Progenitor cell of endocrine pancreas (in vitro differentiated cells): Measurements from ENCODE around the gene AQP4. TPM values are rescaled to one million over a fixed set of nuclear protein-coding genes. Genes with fewer than 3 reads are reported as not detected.

ENCODE experiments used
- DNase-seq: peaks from one replicate; pipeline ENCODE4 v3.0.0; 2021; ENCODE audit warnings: low spot score; ENCODE audit not compliant: unreplicated experiment
- H3K27ac Mint-ChIP-seq: 2 replicates; pipeline ENCODE4 v1.8.0; 2021; ENCODE audit warnings: mild to moderate bottlenecking, moderate library complexity, mixed read lengths
- H3K27me3 Mint-ChIP-seq: 2 replicates; pipeline ENCODE4 v1.8.0; 2021; ENCODE audit warnings: mixed read lengths
- H3K36me3 Mint-ChIP-seq: 2 replicates; pipeline ENCODE4 v1.8.0; 2022; ENCODE audit warnings: mixed read lengths; ENCODE audit not compliant: insufficient read depth
- H3K4me1 Mint-ChIP-seq: 2 replicates; pipeline ENCODE4 v1.8.0; 2021; ENCODE audit warnings: low read depth, mixed read lengths
- H3K4me3 Mint-ChIP-seq: 2 replicates; pipeline ENCODE4 v1.8.0; 2021; ENCODE audit warnings: low read depth, mild to moderate bottlenecking, moderate library complexity, mixed read lengths
- H3K9me3 Mint-ChIP-seq: 2 replicates; pipeline ENCODE4 v1.8.0; 2021; ENCODE audit warnings: low read depth, mixed read lengths
- CTCF ChIP-seq: fragments of 200-600 bp; sonication (generic); IDR thresholded peaks from one replicate; pipeline ENCODE4 v1.5.0; 2021; ENCODE audit warnings: antibody characterized with exemption, mild to moderate bottlenecking; ENCODE audit not compliant: unreplicated experiment
- total RNA-seq: library from RNA; stranded (reverse); gene quantifications from 2 replicates; pipeline ENCODE4 v1.2.1, GENCODE V29; 2021

The AQP4 gene
- total RNA-seq, 1 donor from 2014 or later: 1.7 TPM

- no peak for TF ChIP-seq CTCF
- Mint-ChIP-seq H3K27me3 (no peaks in the 10 kb centered on the region), H3K36me3 (peaks cover 9% of the 10 kb centered on the region), H3K27ac (no peak overlapping the region), H3K9me3 (peaks cover 13% of the 10 kb centered on the region), H3K4me3 (no peak overlapping the region), H3K4me1 (no peaks in the 10 kb centered on the region)
- no peak for DNase-seq
Observed at GRCh38 chr18:26901020-26901419, 35.5 kb upstream of the AQP4 start.

GRCh38 chr18:26894426-26894825 lies 28.9 kb upstream of the AQP4 start:
- H3K27me3 Mint-ChIP-seq: peaks cover 7% of the 10 kb centered on the region
- no peak overlapping the region for H3K27ac Mint-ChIP-seq
- DNase-seq: no peak
- TF ChIP-seq CTCF: no peak
- H3K4me1 Mint-ChIP-seq: no peaks in the 10 kb centered on the region
- H3K4me3 Mint-ChIP-seq: no peak overlapping the region
- H3K9me3 Mint-ChIP-seq: no peaks in the 10 kb centered on the region
- no peaks in the 10 kb centered on the region for H3K36me3 Mint-ChIP-seq

- no peaks in the 10 kb centered on the region for H3K9me3 Mint-ChIP-seq
- DNase-seq: no peak
- H3K4me3 Mint-ChIP-seq: no peak overlapping the region
- peaks cover 7% of the 10 kb centered on the region for H3K27me3 Mint-ChIP-seq
- H3K27ac Mint-ChIP-seq: no peak overlapping the region
- no peak for TF ChIP-seq CTCF
- H3K4me1 Mint-ChIP-seq: no peaks in the 10 kb centered on the region
- H3K36me3 Mint-ChIP-seq: no peaks in the 10 kb centered on the region
Observed at GRCh38 chr18:26893996-26894395, 28.5 kb upstream of the AQP4 start.

- Mint-ChIP-seq H3K27me3 (peaks cover 10% of the 10 kb centered on the region), H3K27ac (no peak overlapping the region), H3K4me1 (no peaks in the 10 kb centered on the region), H3K36me3 (no peaks in the 10 kb centered on the region), H3K9me3 (no peaks in the 10 kb centered on the region), H3K4me3 (no peak overlapping the region)
- DNase-seq: no peak
- no peak for TF ChIP-seq CTCF
Observed at GRCh38 chr18:26888259-26888658, 22.8 kb upstream of the AQP4 start.

- Mint-ChIP-seq H3K4me3 (no peak overlapping the region), H3K36me3 (no peaks in the 10 kb centered on the region), H3K27ac (no peak overlapping the region), H3K4me1 (no peaks in the 10 kb centered on the region), H3K9me3 (no peaks in the 10 kb centered on the region), H3K27me3 (no peaks in the 10 kb centered on the region)
- no peak for DNase-seq
- no peak for TF ChIP-seq CTCF
Observed at GRCh38 chr18:26875040-26875654, 9.6 kb upstream of the AQP4 start.
